GM18907 (cell line): ENCODE measurements around the gene P3H3.
"Not testable (repeated sequence)": the region's sequence is repeated elsewhere in the genome, so short reads cannot be mapped to it uniquely, and the experiment has no call there.

ENCODE experiments used
- ATAC-seq: cut with Tn5 transposase; IDR thresholded peaks from one replicate; pipeline ENCODE4 v1.9.1; 2021; ENCODE audit warnings: mild to moderate bottlenecking, moderate library complexity; ENCODE audit not compliant: unreplicated experiment

Gene P3H3

DNA sequence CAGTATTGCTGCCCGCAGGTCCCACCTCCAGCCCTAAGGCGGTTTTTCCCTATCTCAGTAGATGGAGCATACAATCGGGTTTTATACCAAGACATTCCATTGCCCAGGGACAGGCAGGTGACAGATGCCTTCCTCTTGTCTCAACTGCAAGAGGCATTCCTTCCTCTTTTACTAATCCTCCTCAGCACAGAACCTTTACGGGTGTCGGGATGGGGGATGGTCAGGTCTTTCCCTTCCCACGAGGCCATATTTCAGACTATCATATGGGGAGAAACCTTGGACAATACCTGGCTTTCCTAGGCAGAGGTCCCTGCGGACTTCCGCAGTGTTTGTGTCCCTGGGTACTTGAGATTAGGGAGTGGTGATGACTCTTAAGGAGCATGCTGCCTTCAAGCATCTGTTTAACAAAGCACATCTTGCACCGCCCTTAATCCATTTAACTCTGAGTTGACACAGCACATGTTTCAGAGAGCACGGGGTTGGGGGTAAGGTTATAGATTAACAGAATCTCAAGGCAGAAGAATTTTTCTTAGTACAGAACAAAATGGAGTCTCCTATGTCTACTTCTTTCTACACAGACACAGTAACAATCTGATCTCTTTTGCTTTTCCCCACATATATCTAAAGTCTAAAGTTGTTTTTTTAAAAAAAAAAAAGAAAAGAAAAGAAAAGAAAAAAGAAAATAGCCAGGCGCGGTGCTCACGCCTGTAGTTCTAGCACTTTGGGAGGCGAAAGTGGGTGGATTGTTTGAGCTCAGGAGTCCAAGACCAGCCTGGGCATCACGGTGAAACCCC, 58.2 kb downstream of the P3H3 start:
- ATAC-seq: not testable (repeated sequence)

DNA sequence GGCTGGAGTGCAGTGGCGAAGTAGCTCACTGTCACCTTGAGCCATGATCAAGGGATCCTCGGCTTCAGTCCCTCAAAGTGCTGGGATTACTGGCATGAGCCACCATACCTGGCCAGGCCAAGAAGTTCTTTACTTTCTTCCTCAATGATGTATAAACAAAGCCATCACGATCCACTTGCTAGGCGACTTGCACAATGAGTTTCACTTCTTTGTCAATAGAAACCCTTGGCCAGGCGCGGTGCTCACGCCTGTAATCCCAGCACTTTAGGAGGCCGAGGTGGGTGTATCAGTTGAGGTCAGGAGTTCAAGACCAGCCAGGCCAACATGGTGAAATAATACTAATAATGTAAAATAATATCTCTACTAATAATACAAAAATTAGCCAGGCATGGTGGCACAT, 59.3 kb downstream of the P3H3 start:
- no peak for ATAC-seq

DNA sequence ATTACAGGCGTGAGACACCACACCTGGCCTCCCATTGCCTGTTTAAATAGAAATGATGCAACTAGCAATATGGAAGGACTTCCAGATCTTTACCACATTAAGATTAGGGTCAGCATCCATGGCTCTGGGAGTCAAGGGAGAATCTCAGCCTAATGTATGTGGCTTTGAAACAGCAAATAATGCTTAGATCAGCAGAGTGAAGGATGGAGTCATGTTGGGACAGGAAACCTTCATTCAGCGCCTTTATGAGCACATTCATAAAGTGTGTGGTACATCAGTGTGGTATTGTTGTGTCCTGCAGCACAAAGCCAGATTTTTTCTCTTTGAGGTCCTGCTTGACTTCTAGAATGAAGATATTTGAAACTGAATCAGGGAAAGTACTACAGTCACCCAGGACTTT, 60.2 kb downstream of the P3H3 start:
- no peak for ATAC-seq

DNA sequence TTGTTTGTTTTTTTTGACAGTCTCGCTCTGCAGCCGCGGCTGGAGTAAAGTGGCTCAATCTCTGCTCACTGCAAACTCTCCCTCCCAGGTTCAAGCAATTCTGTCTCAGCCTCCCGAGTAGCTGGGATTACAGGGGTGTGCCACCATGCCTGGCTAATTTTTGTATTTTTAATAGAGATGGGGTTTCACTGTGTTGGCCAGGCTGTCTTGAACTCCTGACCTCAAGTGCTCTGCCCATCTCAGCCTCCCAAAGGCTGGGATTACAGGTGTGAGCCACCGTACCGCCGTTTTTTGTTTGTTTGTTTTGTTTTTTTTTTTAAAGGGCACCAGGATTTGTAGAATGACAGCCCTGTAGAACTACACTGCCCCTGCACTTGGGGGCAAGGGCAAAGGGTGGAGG, 60.6 kb downstream of the P3H3 start:
- not testable (repeated sequence) for ATAC-seq
